Upper lobe of left lung (tissue), 4 donors: ENCODE data around the gene TMEM14A.

ENCODE experiments used
- POLR2AphosphoS5 ChIP-seq, 2 donors: sonication (generic); formaldehyde crosslinking; IDR thresholded peaks; one replicate each; pipeline ENCODE4 v1.5.1; 2017; ENCODE audit warnings: antibody characterized with exemption in 2 of 2
- TF ChIP-seq, protein P1 (sequence below), 6 experiments: fragments of 450-650 bp in 4 of 6; fragments of 200-600 bp in 2 of 6; sonication (generic) in 2 of 6; IDR thresholded peaks; one replicate each; pipeline ENCODE4 v1.5.1; 2016 to 2019; ENCODE audit warnings: antibody characterized with exemption in 6 of 6

DNA sequence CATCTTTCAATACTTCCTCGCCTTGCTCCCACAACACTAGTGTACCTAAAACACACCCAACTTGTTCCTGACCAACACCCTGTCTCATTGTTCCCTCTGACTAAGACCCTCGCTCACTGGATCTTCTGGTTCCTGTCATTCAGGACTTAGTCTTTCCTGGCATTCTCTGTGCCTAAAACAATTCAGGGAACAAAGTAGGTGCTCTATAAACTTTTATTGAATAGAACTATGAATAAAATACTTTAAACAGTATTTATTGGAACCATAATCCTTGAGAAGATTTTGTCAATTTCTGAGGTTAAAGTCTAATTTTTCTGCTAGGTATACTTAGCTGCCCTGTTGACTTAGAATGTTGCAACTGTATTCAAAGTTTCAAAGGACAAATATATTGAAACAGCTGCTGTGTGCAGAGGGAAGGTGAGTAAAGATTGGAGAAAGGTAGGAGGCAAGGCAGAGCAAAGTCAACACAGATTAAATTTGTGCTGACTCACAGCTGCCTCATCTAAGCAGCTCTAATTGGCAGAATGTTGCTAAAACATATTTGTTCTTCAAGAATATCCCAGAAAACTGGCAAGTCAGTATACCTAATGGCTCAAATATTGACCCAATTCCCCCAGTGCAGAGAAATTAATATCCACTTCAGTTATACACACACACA lies 54.8 kb downstream of the TMEM14A start:
- TF ChIP-seq, protein P1, sequence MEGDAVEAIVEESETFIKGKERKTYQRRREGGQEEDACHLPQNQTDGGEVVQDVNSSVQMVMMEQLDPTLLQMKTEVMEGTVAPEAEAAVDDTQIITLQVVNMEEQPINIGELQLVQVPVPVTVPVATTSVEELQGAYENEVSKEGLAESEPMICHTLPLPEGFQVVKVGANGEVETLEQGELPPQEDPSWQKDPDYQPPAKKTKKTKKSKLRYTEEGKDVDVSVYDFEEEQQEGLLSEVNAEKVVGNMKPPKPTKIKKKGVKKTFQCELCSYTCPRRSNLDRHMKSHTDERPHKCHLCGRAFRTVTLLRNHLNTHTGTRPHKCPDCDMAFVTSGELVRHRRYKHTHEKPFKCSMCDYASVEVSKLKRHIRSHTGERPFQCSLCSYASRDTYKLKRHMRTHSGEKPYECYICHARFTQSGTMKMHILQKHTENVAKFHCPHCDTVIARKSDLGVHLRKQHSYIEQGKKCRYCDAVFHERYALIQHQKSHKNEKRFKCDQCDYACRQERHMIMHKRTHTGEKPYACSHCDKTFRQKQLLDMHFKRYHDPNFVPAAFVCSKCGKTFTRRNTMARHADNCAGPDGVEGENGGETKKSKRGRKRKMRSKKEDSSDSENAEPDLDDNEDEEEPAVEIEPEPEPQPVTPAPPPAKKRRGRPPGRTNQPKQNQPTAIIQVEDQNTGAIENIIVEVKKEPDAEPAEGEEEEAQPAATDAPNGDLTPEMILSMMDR (IDR thresholded peaks at IDR 0.05): no peak
- no peak for TF ChIP-seq POLR2AphosphoS5 (IDR thresholded peaks at IDR 0.05)
